Panc1 (cell line): ENCODE measurements around the gene CHAC1. TPM values are rescaled to one million over a fixed set of nuclear protein-coding genes. Genes with fewer than 3 reads are reported as not detected.

ENCODE experiments used
- ATAC-seq: fragments of 200-7000 bp; cut with Tn5 transposase; 2 replicates; pipeline ENCODE4 v1.9.1; 2020; ENCODE audit warnings: mild to moderate bottlenecking, moderate library complexity
- BruUV-seq: library from RNA; stranded (reverse); fragments of 400-500 nt; replicated peaks from 2 replicates; lab custom pipeline; 2021; lab: Mats Ljungman, UMichigan
- CTCF ChIA-PET: fragments of 300-600 bp; sonication (Branson Sonifier 250); formaldehyde crosslinking; loops from one replicate; lab custom pipeline; 2022; ENCODE audit warnings: antibody characterized with exemption; lab: Charles Lee
- POLR2A ChIA-PET: fragments of 300-600 bp; sonication (Branson Sonifier 250); formaldehyde crosslinking; loops from one replicate; lab custom pipeline; 2022; ENCODE audit warnings: antibody characterized with exemption; lab: Charles Lee
- DNase-seq: peaks from one replicate; pipeline ENCODE4 v3.0.0-alpha.2; 2010; ENCODE audit warnings: low read depth, low spot score
- H3K27ac ChIP-seq: 2 replicates; pipeline ENCODE4 v1.5.1; 2011; ENCODE audit warnings: mild to moderate bottlenecking, low read length, inconsistent platforms
- H3K27me3 ChIP-seq: fragments of 200-500 bp; sonication (Bioruptor generic); 2 replicates; pipeline ENCODE4 v1.6.0; 2014; ENCODE audit warnings: low read length, inconsistent platforms; ENCODE audit not compliant: control insufficient read depth, insufficient read depth
- H3K36me3 ChIP-seq: fragments of 200-500 bp; sonication (Bioruptor generic); 2 replicates; pipeline ENCODE4 v1.5.1; 2014; ENCODE audit warnings: inconsistent platforms, mild to moderate bottlenecking, low read length, moderate library complexity; ENCODE audit not compliant: control insufficient read depth, insufficient read depth
- H3K4me1 ChIP-seq: 2 replicates; pipeline ENCODE4 v1.5.1; 2011; ENCODE audit warnings: inconsistent platforms, mild to moderate bottlenecking, low read length, moderate library complexity; ENCODE audit not compliant: control insufficient read depth, insufficient read depth
- H3K4me3 ChIP-seq, 2 experiments: 2 replicates each; pipeline ENCODE4 v1.5.1; 2011 to 2012; ENCODE audit warnings: low read depth in 2 of 2, low read length in 2 of 2, mild to moderate bottlenecking in 2 of 2, inconsistent platforms in 1 of 2, moderate library complexity in 1 of 2
- H3K9me3 ChIP-seq: fragments of 200-500 bp; sonication (Bioruptor generic); 2 replicates; pipeline ENCODE4 v1.5.1; 2014; ENCODE audit warnings: low read depth, mild to moderate bottlenecking, inconsistent platforms, low read length, moderate library complexity; ENCODE audit not compliant: control insufficient read depth, insufficient read depth
- CTCF ChIP-seq: fragments of 450-650 bp; IDR thresholded peaks from 2 replicates; pipeline ENCODE4 v1.5.1; 2017; ENCODE audit warnings: mild to moderate bottlenecking
- POLR2AphosphoS5 ChIP-seq: IDR thresholded peaks from 2 replicates; pipeline ENCODE4 v1.6.1; 2012; ENCODE audit warnings: mild to moderate bottlenecking, low read depth, low read length, moderate library complexity
- REST ChIP-seq, 2 experiments: IDR thresholded peaks; 2 replicates each; pipeline ENCODE4 v1.6.1; 2011 to 2012; ENCODE audit warnings: low read depth in 2 of 2, control low read depth in 1 of 2, low read length in 1 of 2, mild to moderate bottlenecking in 1 of 2, moderate library complexity in 1 of 2; ENCODE audit not compliant: insufficient read depth in 1 of 2
- SIN3A ChIP-seq: IDR thresholded peaks from 2 replicates; pipeline ENCODE4 v1.6.1; 2012; ENCODE audit warnings: low read depth, mild to moderate bottlenecking, low read length, moderate library complexity, borderline replicate concordance; ENCODE audit not compliant: insufficient read depth
- TCF7L2 ChIP-seq: IDR thresholded peaks from 2 replicates; pipeline ENCODE4 v1.6.1; 2011; ENCODE audit warnings: mild to moderate bottlenecking, low read depth, low read length, inconsistent platforms
- in situ Hi-C: cut with HindIII; loops from 2 replicates; pipeline ENCODE4 v1.10.0; 2016; ENCODE audit warnings: low sequenced_read_pairs, low pct_unique_long_range_greater_than_20kb
- intact Hi-C: fragments of 100-400 bp; cut with micrococcal nuclease; formaldehyde crosslinking; loops from one replicate; pipeline ENCODE4 v1.10.0; 2022; ENCODE audit not compliant: unreplicated experiment
- total RNA-seq: library from RNA; stranded (reverse); gene quantifications from one replicate; pipeline ENCODE4 v1.2.1, GENCODE V29; 2021; ENCODE audit not compliant: unreplicated experiment

Gene CHAC1
- total RNA-seq, 1 experiment from 2014 or later, result 15.5 TPM

GRCh38 chr15:40964634-40965033 is 11.4 kb downstream of the CHAC1 start:
- Histone ChIP-seq H3K27ac (no peak overlapping the region), H3K27me3 (no peaks in the 10 kb centered on the region), H3K9me3 (no peaks in the 10 kb centered on the region), H3K4me1 (peaks cover 6% of the 10 kb centered on the region; the same call in 1 of the 2 replicates), H3K4me3 (no peak overlapping the region), H3K36me3 (no peaks in the 10 kb centered on the region)
- intact Hi-C loops (no loop called here), in situ Hi-C loops (no loop called here)
- no TSS peak for BruUV-seq
- CTCF ChIA-PET, result interaction anchor here (0.6 kb wide), 1 partner anchor 317 kb away, joined by 4 read pairs; no protein-coding TSS in a partner anchor
- POLR2A ChIA-PET, result interaction anchor here (0.6 to 0.7 kb wide), 2 partner anchors 12 to 220 kb away, joined by 3 to 7 read pairs; partner anchors contain the start of gene CHAC1
- DNase-seq (no peak), ATAC-seq (no peak)
- TF ChIP-seq CTCF, result no peak
- no peak for TF ChIP-seq TCF7L2
- TF ChIP-seq REST (IDR thresholded peaks at IDR 0.05; ENCODE audit: insufficient read depth in 1 of 2, low read depth in 2 of 2, low read length in 1 of 2), result no peak
- no peak for TF ChIP-seq SIN3A
- TF ChIP-seq POLR2AphosphoS5, result no peak

- Histone ChIP-seq H3K36me3 (no peaks in the 10 kb centered on the region), H3K27me3 (no peaks in the 10 kb centered on the region), H3K27ac (no peak overlapping the region), H3K9me3 (no peaks in the 10 kb centered on the region), H3K4me3 (no peak overlapping the region), H3K4me1 (0 out of 2 replicates have a peak, but pooled peaks cover 3% of the 10 kb centered on the region)
- ChIA-PET POLR2A (interaction anchor here (0.7 kb wide), 1 partner anchor 29 kb away, joined by 3 read pairs; no protein-coding TSS in a partner anchor), CTCF (no interaction called here)
- no TSS peak for BruUV-seq
- no peak for DNase-seq
- in situ Hi-C loops, result no loop called here
- TF ChIP-seq CTCF (no peak), REST (IDR thresholded peaks at IDR 0.05; ENCODE audit: insufficient read depth in 1 of 2, low read depth in 2 of 2, low read length in 1 of 2) (no peak)
- intact Hi-C loops, result no loop called here
- no peak for ATAC-seq
Observed at GRCh38 chr15:40968290-40969085, 15.2 kb downstream of the CHAC1 start.
